ENCODE measurements around the gene TRIO. TPM values are rescaled to one million over a fixed set of nuclear protein-coding genes. Genes with fewer than 3 reads are reported as not detected.

TRIO gene
- polyA plus RNA-seq, 3 donors: 1.7 to 45.8 (median 2.1) TPM

DNA sequence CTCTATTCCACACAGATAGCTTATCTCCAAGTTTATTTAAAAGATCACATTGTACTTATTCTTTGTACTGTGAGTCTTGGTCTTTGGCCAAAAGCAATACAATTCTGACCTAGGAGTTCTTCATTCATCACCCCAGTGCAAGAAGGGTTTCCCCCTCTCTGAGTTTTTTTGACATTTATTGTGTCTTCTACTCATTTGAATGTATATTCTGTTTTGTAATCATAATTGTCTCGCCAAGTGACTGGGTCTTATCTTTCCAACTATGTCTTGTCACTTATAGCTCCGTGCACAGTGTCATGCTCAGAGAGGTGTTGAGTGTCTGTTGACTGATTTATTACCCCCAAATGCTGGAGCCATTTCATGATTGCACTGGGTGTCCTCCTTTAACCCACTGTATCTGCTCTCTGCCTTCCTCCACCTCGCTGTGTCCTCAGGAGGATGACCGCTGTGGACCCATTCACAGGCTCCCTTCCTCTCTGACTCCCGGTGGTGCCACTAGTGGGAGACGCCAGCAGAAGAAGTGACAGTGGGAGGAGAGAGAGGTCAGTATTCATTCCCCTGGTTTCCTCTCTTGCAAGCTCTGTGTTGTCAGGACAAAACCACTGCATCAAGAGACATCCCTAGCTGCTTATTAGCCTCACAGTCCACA is 11.2 kb upstream of the TRIO start:
- DNase-seq: no peak
- Mint-ChIP-seq H3K36me3 (no peaks in the 10 kb centered on the region), H3K27me3 (ENCODE audit: low read depth in 3 of 3) (peaks cover 0 to 5% (median 2%) of the 10 kb centered on the region in 3 donors), H3K9me3 (peaks cover 5 to 24% (median 18%) of the 10 kb centered on the region in 7 donors), H3K4me3 (no peak overlapping the region), H3K27ac (no peak overlapping the region), H3K4me1 (no peaks in the 10 kb centered on the region)
- Histone ChIP-seq H3K79me2 (ENCODE audit: insufficient read depth, low read length) (no peaks in the 10 kb centered on the region), H3K4me3 (replicated peaks in 1 of 3; ENCODE audit: low read depth in 2 of 3, low read length in 3 of 3) (no peak overlapping the region), H4K20me1 (ENCODE audit: insufficient read depth, low read length) (no peaks in the 10 kb centered on the region), H3K27me3 (ENCODE audit: control insufficient read depth in 2 of 2, insufficient read depth in 2 of 2, low read length in 2 of 2) (no peaks in the 10 kb centered on the region), H3K9ac (ENCODE audit: insufficient read depth, low read length, poor library complexity, severe bottlenecking) (no peak overlapping the region), H3K9me3 (replicated peaks in 1 of 2; ENCODE audit: control insufficient read depth in 1 of 2, insufficient read depth in 1 of 2, low read length in 2 of 2) (peaks cover 9 to 16% of the 10 kb centered on the region in 2 donors), H3K36me3 (replicated peaks in 1 of 2; ENCODE audit: control insufficient read depth in 1 of 2, insufficient read depth in 2 of 2, low read length in 2 of 2) (no peaks in the 10 kb centered on the region), H3K27ac (ENCODE audit: low read depth in 1 of 2, low read length in 2 of 2) (no peak overlapping the region), H2AFZ (ENCODE audit: insufficient read depth, low read depth, low read length, poor library complexity, severe bottlenecking) (no peak overlapping the region), H3K4me2 (replicated peaks; ENCODE audit: extremely low read depth, low read length, poor library complexity, severe bottlenecking) (no peak overlapping the region), H3K4me1 (ENCODE audit: control insufficient read depth in 1 of 2, insufficient read depth in 2 of 2, low read length in 2 of 2) (no peaks in the 10 kb centered on the region)
- TF ChIP-seq, protein P1, sequence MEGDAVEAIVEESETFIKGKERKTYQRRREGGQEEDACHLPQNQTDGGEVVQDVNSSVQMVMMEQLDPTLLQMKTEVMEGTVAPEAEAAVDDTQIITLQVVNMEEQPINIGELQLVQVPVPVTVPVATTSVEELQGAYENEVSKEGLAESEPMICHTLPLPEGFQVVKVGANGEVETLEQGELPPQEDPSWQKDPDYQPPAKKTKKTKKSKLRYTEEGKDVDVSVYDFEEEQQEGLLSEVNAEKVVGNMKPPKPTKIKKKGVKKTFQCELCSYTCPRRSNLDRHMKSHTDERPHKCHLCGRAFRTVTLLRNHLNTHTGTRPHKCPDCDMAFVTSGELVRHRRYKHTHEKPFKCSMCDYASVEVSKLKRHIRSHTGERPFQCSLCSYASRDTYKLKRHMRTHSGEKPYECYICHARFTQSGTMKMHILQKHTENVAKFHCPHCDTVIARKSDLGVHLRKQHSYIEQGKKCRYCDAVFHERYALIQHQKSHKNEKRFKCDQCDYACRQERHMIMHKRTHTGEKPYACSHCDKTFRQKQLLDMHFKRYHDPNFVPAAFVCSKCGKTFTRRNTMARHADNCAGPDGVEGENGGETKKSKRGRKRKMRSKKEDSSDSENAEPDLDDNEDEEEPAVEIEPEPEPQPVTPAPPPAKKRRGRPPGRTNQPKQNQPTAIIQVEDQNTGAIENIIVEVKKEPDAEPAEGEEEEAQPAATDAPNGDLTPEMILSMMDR (IDR thresholded peaks at IDR 0.05): no peak
- intact Hi-C loops (cut with micrococcal nuclease): no loop called here
- 90% methylated on average over 2 of the region's 6 CpGs for WGBS (ENCODE audit: insufficient coverage)

DNA sequence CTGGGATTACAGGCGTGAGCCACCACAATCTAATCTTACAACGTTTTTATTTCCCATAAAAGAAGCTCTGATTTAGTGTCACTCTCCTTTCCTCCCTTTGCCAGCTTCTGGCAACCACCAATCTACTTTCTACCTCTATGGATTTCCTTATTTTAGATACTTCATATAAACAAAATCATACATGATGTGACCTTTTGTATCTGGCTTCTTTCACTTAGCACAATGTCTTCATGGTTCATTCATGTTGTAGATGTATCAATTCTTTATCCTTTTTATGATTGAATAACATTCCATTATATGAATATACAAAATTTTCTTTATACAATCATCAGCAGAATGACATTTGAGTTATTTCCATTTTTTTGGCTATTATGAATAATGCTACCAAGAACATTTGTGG is 9.7 kb upstream of the TRIO start:
- Histone ChIP-seq H3K79me2 (ENCODE audit: insufficient read depth, low read length) (no peaks in the 10 kb centered on the region), H3K4me3 (replicated peaks in 1 of 3; ENCODE audit: low read depth in 2 of 3, low read length in 3 of 3) (no peak overlapping the region), H3K9me3 (replicated peaks in 1 of 2; ENCODE audit: control insufficient read depth in 1 of 2, insufficient read depth in 1 of 2, low read length in 2 of 2) (peaks cover 9 to 16% of the 10 kb centered on the region in 2 donors), H2AFZ (ENCODE audit: insufficient read depth, low read depth, low read length, poor library complexity, severe bottlenecking) (no peak overlapping the region), H3K4me1 (ENCODE audit: control insufficient read depth in 1 of 2, insufficient read depth in 2 of 2, low read length in 2 of 2) (no peaks in the 10 kb centered on the region), H3K4me2 (replicated peaks; ENCODE audit: extremely low read depth, low read length, poor library complexity, severe bottlenecking) (no peak overlapping the region), H3K36me3 (replicated peaks in 1 of 2; ENCODE audit: control insufficient read depth in 1 of 2, insufficient read depth in 2 of 2, low read length in 2 of 2) (no peaks in the 10 kb centered on the region), H3K27me3 (ENCODE audit: control insufficient read depth in 2 of 2, insufficient read depth in 2 of 2, low read length in 2 of 2) (peaks cover 0 to 2% of the 10 kb centered on the region in 2 donors), H3K9ac (ENCODE audit: insufficient read depth, low read length, poor library complexity, severe bottlenecking) (no peak overlapping the region), H4K20me1 (ENCODE audit: insufficient read depth, low read length) (no peaks in the 10 kb centered on the region), H3K27ac (ENCODE audit: low read depth in 1 of 2, low read length in 2 of 2) (no peak overlapping the region)
- DNase-seq: no peak
- H3K4me3 Mint-ChIP-seq: no peak overlapping the region
- H3K9me3 Mint-ChIP-seq: peaks cover 5 to 24% (median 18%) of the 10 kb centered on the region in 7 donors
- H3K4me1 Mint-ChIP-seq: no peaks in the 10 kb centered on the region
- H3K36me3 Mint-ChIP-seq: no peaks in the 10 kb centered on the region
- TF ChIP-seq, protein P1 (IDR thresholded peaks at IDR 0.05): no peak
- H3K27ac Mint-ChIP-seq: no peak overlapping the region
- peaks cover 2 to 3% (median 3%) of the 10 kb centered on the region in 3 donors for H3K27me3 Mint-ChIP-seq (ENCODE audit: low read depth in 3 of 3)
- intact Hi-C loops (cut with micrococcal nuclease): no loop called here
- WGBS (ENCODE audit: insufficient coverage): 89% methylated on average over 2 of the region's 2 CpGs

Measured in CD14-positive monocyte (primary cell).